ENCODE measurements around the gene IMPACT. TPM values are rescaled to one million over a fixed set of nuclear protein-coding genes. Genes with fewer than 3 reads are reported as not detected.
A peak's percentile ranks its signal among the peaks of the same experiment; 100 is the strongest.

IMPACT gene
- total RNA-seq, 1 experiment from 2014 or later, result 21.5 TPM

DNA sequence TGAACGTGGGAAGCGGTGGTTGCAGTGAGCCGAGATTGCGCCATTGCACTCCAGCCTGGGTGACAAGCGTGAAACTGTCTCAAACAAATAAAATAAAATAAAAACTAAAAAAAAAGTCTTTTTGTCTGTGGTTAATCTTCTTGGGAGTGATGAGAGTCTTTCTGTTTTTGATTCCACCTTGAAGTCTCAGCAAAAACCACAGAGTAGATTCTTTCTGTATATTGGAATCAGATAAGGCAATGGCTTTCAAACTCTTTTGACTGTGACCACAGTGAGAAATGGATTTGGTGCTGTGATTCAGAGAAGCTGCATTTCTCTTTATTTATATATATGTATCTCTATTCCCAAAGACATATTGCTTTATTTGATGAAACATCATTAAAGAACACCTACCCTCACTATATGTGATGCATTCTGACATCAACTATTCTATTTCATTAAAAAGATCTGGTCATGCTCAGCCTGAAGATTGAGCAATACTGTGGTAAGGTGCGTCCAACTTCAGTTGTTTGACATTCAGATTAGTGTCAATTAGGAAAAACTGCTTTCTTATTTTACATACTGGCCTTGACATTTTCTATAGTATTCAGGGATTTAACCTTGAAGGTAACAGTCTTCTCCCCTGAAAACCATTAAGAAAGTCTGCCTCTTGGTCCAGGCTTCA is 49.6 kb downstream of the IMPACT start:
- no peak for DNase-seq (ENCODE audit: low spot score)

GRCh38 chr18:24479371-24479770 is 52.9 kb downstream of the IMPACT start:
- no peak for DNase-seq (ENCODE audit: low spot score)

- DNase-seq (ENCODE audit: low spot score), result no peak
Observed at GRCh38 chr18:24482821-24483220, 56.4 kb downstream of the IMPACT start.

DNA sequence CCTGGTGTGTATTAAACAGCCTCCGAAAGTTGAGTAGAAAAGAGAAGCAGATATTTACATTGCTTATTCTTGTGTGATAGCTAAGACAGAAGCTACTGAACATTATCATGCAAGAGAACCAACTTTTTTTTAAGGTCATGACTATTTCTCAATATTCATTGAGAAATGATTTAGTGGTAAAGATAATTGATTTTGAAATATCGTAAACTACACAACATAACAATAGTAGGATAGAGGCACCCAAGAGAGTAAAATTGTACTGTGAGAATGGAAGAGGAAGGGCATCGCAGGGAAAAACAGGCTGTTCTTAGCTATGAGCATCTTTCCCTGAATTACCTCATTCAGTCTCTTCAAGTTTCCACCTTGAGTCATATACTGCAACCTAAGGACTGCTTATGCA is 59.2 kb downstream of the IMPACT start:
- DNase-seq (ENCODE audit: low spot score), result no peak

- no peak for DNase-seq (ENCODE audit: low spot score)
Observed at GRCh38 chr18:24486684-24487083, 60.2 kb downstream of the IMPACT start.

DNA sequence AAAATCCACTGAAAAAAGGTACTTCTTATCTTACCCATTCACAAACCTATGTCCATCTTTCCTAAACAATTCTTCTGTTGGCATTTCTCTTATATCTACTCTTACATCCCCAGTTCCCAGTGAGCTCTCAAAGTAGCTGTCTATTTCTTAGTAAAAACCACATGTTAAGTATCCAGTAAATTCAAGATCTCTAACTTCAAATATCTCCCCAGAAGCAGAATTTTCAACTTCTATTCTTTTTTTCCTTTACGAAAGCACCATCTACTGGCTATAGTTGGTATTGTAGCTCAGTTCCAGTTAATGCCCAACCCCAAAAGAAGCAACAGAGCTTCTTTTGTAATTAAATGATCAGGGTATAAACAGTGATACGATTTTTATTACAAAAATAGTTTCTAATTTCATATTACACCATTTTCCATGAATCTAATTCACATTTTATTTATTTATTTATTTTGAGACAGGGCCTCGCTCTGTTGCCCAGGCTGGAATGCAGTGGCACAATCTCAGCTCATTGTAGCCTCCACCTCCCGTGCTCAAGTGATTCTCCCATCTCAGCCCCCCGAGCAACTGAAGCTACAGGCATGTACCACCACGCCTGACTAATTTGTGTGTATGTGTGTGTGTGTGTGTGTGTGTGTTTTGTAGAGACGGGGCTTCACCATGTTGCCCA is 62.5 kb downstream of the IMPACT start:
- peak; percentile 11 for DNase-seq (ENCODE audit: low spot score)

GRCh38 chr18:24490539-24490938 is 64.1 kb downstream of the IMPACT start:
- no peak for DNase-seq (ENCODE audit: low spot score)

GRCh38 chr18:24491927-24492834 is 65.7 kb downstream of the IMPACT start:
- no peak for DNase-seq (ENCODE audit: low spot score)

DNA sequence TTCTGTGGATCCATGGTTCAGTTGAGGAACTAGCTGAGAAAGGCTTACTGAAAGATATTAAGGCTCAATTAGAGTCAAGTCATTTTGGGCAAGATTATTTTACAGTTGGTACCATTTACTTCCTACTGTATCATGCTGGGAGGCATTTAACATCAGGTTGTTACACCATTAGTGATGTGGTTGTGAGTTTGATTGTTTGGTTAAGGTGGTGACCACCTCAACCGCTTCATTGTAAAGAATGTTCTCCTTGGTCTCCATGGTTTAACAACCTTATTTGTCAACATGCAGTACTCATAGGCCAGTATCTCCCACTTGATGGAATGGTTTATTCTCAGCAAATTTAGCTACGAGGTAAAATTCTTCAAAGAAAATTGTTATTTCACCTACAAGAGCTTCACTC is 68.1 kb downstream of the IMPACT start:
- DNase-seq (ENCODE audit: low spot score), result no peak

DNA sequence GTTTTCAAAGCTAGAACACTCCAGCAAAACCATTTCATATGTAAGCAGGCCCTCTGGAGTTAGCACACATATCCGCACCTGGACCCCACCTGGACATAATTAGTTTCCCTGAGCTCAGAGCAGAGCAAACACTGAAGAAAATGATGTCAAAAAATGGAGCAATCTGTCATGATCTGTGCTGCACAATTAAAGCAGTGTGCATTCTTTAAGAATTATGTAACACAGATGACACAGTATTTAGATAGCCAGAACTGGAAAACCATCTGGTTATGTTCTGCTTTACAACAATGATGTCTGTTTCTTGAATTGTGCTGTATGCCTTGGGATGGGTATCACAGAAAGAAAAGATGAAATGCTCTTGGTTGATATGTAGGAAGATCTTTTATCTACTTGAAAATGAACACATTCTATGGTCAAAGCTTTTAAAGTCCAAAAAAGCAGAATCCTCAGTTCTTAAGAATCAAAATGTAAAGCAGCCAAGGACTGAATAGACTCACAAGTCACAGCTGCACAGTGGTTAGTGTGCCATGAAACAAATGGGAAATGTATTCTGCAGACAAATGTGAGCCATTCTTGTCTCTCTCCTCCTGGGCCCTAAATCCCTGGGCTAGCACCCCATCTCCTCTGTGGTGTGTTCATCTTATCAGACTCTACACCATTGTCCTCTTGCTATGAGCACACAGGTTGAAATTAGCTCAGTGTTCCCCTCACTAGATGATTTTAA is 70.7 kb downstream of the IMPACT start:
- no peak for DNase-seq (ENCODE audit: low spot score)

DNA sequence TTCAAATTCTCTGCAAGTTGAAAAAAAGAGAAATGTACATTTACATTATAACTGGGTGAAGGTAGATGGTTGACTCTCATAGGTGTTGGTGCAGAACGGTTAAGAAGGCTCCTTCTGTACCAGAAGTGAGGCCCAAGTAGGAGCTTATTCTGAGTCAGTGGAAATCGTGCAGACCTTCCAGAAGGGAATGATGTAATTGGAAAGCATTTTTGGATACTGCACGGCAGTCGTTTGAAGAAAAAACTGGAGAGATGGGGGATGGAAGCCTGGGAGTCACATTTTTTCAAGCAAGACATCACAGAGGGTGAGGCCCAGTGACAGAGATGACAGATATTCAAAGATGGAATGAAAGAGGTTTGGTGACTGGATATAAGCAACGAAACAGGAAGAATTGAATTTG is 73.3 kb downstream of the IMPACT start:
- no peak for DNase-seq (ENCODE audit: low spot score)

DNA sequence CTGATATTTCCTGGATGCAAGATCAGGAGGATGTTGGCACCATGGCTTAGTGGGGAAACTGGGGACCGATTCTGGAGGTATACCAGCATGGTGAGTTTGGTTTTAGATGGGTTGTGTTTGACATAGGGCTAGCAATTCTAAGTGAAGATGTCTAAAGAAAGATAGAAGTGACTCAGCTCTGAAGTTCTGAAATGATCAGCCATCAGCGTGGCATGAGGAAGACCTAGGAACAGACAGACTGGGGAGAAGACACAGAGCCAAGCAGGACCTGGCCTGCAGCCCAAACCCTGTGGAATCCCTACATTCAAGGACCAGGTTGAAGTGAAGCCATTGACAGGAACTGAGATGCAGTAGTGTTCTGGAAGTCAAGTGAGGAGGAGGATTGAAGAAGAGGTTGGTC is 73.7 kb downstream of the IMPACT start:
- no peak for DNase-seq (ENCODE audit: low spot score)

- no peak for DNase-seq (ENCODE audit: low spot score)
Observed at GRCh38 chr18:24500766-24501165, 74.3 kb downstream of the IMPACT start.

- DNase-seq (ENCODE audit: low spot score), result no peak
Observed at GRCh38 chr18:24502667-24503523, 76.4 kb downstream of the IMPACT start.

Other genes starting within 250 kb of the IMPACT start
- gene OSBPL1A, start 28.8 kb upstream of the IMPACT start, total RNA-seq (2014; rRNA removed; shearing (Covaris generic)), result 32.8 and 33.4 TPM in 2 replicates
- gene HRH4, start 34.0 kb downstream of the IMPACT start, total RNA-seq (2014; rRNA removed; shearing (Covaris generic)), result 0.17 TPM in 1 of 2 replicates, not detected in the other